ENCODE data around the gene NRIP3.

GRCh38 chr11:8963569-8964323 lies 40.1 kb downstream of the NRIP3 start:
- no peak for TF ChIP-seq EZH2phosphoT487 (IDR thresholded peaks at IDR 0.05; ENCODE audit: low read depth)
- TF ChIP-seq, protein P1, sequence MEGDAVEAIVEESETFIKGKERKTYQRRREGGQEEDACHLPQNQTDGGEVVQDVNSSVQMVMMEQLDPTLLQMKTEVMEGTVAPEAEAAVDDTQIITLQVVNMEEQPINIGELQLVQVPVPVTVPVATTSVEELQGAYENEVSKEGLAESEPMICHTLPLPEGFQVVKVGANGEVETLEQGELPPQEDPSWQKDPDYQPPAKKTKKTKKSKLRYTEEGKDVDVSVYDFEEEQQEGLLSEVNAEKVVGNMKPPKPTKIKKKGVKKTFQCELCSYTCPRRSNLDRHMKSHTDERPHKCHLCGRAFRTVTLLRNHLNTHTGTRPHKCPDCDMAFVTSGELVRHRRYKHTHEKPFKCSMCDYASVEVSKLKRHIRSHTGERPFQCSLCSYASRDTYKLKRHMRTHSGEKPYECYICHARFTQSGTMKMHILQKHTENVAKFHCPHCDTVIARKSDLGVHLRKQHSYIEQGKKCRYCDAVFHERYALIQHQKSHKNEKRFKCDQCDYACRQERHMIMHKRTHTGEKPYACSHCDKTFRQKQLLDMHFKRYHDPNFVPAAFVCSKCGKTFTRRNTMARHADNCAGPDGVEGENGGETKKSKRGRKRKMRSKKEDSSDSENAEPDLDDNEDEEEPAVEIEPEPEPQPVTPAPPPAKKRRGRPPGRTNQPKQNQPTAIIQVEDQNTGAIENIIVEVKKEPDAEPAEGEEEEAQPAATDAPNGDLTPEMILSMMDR (IDR thresholded peaks at IDR 0.05; ENCODE audit: low read depth, low read length): no peak

All from OCI-LY3 (cell line).